GM12801 (cell line): ENCODE results near the gene AP1S3.

Source experiments
- CTCF ChIP-seq: IDR thresholded peaks from one replicate; pipeline ENCODE4 v1.5.1; 2011; ENCODE audit warnings: control low read depth; ENCODE audit not compliant: insufficient read length; ENCODE audit errors: extremely low read depth

The AP1S3 gene

DNA sequence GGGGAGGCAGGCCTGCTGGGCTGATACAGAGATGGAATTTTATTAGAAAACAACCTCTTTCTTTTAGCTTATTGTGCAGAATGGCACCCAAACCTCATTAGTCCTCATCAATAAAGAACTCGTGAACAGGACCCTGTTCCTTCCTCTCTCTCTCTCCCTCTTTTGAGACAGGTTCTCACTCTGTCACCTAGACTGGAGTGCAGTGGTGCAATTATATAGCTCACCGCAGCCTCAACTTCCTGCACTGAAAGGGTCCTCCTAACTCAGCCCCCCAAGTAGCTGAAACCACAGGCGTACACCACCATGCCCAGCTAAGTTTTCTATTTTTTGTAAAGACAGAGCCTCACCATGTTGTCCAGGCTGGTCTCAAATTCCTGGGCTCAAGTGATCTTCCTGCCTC is 21.7 kb upstream of the AP1S3 start:
- no peak for TF ChIP-seq CTCF

- TF ChIP-seq CTCF: no peak
These were observed 19.2 kb upstream of the AP1S3 start for GRCh38 chr2:223856584-223856983.

GRCh38 chr2:223856021-223856420 is 18.6 kb upstream of the AP1S3 start:
- no peak for TF ChIP-seq CTCF

DNA sequence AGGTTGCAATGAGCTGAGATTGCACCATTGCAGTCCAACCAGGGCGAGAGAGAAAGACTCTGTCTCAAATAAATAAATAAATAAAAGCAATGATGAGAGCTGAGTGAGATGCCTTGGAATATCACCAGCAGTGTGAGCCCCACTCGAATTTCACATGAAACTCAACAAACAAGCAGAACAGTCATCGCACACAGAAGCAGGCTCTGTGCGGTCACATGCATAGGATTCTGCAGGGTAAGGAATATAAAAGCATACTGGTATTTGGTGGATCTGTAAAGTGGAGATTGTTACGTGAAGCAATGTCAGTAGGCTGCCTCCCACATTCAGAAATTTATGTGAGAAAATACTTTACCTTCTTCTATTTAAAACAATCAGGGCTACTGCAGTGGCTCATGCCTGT is 18.0 kb upstream of the AP1S3 start:
- TF ChIP-seq CTCF: no peak

DNA sequence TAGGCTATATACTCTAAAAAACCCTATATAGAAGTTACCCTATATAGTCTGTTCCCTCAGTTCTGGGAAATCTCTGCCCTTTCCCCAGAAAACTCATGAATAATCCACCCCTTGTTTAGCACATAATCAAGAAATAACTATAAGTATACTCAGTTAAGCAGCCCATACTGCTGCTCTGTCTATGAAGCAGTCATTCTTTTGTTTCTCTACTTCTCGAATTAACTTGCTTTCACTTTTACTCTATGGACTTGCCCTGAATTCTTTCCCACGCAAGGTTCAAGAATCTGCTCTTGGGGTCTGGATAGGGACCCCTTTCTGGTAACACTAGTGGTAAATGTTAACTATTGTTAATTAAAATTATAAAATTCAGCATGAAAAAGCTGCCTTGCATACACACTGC is 17.4 kb upstream of the AP1S3 start:
- no peak for TF ChIP-seq CTCF

GRCh38 chr2:223853425-223853837 is 16.0 kb upstream of the AP1S3 start:
- TF ChIP-seq CTCF: no peak

DNA sequence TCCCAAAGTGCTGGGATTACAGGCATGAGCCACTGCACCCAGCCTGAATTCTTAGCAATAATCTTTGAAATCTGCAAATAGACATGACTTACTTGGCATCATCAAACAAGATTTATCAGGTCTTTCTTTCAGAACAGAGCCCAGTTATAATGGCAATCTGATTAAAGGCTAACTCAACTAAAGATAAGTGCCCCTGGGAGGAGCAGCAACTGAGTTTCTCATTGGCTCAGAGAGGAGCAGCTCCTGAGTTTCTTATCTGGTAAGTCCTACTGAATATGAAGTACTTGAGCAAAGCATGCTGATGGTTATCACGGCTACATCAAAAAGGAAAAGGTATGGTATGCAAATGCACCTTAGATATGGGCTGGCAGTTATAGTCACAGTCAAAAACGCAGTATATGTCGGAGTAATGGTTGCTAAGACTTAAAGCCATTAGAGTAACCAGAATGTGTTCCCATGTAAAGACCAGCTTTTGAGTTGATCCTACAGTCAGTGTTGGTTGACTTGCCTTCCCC is 15.0 kb upstream of the AP1S3 start:
- TF ChIP-seq CTCF: no peak

GRCh38 chr2:223847410-223847809 is 10.0 kb upstream of the AP1S3 start:
- TF ChIP-seq CTCF: no peak
